HG03159 (cell line): ENCODE data around the gene PEX11G.

Source experiments
- ATAC-seq: cut with Tn5 transposase; IDR thresholded peaks from one replicate; pipeline ENCODE4 v1.9.1; 2021; ENCODE audit warnings: mild to moderate bottlenecking, moderate library complexity; ENCODE audit not compliant: unreplicated experiment

PEX11G gene

DNA sequence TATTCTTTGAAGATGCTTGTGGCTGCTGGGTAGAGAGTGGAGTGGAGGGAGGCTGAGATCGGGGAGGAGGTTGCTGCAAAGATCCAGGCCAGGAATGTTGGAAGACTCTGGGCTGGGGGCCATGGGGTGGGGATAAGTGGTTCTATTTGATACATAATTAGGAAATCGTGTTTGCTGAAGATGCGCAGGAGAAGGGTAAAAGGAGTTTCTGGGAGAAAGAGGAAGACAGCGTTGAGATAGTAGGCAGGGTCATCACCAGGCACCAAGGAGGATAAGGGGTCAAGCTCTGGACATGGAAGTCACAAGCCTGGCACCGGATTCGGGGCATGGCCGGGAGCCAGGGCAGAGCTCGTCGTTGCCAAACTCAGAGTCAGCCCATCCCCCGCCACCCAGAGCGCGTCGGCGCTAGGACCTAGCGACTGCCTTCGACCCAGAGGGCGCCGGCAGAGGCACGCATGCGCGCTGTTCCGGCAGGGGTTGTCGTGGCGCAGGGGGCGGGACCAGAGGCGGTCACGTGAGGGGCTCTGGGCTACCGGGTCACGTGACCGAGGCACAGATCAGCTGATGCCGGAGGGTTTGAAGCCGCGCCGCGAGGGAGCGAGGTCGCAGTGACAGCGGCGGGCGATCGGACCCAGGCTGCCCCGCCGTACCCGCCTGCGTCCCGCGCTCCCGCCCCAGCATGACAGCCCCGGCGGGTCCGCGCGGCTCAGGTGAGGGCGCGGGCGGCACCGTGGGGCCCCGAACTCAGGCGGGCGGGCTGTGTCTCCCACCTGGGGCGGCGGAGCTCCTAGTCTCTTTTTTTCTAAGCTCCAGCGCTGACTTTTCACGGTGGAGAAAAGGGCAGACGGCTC, 33.5 kb upstream of the PEX11G start, which contains the start of gene MCOLN1:
TSS of gene MCOLN1 (plus strand) at position 553 of the 851 bp plus-strand sequence. CDS start at position 680, 127 bp downstream.
- ATAC-seq, result peak; percentile 75

GRCh38 chr19:7521551-7522071, 32.8 kb upstream of the PEX11G start:
- ATAC-seq, result no peak

DNA sequence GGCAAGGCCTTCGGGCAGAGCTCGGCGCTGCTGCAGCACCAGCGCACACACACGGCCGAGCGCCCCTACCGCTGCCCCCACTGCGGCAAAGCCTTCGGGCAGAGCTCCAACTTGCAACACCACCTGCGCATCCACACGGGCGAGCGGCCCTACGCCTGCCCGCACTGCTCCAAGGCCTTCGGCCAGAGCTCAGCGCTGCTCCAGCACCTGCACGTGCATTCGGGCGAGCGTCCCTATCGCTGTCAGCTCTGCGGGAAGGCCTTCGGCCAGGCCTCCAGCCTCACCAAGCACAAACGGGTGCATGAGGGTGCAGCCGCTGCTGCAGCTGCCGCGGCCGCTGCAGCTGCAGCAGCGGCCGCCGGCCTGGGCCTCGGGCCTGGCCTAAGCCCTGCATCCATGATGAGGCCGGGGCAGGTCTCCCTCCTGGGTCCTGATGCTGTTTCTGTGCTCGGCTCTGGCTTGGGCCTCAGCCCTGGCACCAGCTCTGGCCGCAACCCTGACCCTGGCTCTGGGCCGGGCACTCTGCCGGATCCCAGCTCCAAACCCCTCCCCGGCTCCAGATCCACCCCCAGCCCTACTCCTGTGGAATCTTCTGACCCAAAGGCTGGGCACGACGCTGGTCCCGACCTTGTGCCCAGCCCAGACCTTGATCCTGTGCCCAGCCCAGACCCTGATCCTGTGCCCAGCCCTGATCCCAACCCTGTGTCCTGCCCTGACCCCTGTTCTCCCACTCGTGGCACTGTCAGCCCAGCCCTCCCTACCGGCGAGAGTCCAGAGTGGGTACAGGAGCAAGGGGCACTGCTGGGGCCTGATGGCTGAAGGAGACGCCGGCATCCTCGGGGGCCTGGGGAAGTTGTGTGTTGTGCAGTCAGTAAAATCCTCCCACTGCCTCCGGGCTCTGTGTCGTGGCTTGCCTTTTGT, 31.6 kb upstream of the PEX11G start:
- no peak for ATAC-seq

- no peak for ATAC-seq
Observed at GRCh38 chr19:7519361-7520130, 30.7 kb upstream of the PEX11G start.

GRCh38 chr19:7516878-7517277, 28.0 kb upstream of the PEX11G start:
- ATAC-seq, result no peak

DNA sequence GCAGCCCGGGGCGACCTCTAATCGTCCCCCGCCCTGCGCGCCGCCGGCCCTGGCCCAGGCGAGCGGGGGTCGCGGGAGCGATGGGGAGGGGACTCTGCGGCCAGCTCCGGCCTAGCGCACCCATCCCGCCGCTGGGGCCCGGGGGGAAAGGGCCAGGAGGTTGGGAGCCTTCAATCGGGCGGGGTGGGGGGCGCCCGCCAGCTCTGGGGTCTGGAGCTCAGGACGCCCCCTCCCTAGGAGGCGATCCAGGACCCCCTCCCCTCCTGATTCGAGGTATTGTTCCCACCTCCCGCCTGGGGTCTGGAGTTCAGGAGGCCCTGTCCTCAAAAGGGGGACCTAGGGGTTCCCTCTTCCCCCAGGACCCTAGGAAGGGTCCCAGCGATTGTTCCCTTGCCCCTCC, 27.5 kb upstream of the PEX11G start:
- ATAC-seq, result no peak

DNA sequence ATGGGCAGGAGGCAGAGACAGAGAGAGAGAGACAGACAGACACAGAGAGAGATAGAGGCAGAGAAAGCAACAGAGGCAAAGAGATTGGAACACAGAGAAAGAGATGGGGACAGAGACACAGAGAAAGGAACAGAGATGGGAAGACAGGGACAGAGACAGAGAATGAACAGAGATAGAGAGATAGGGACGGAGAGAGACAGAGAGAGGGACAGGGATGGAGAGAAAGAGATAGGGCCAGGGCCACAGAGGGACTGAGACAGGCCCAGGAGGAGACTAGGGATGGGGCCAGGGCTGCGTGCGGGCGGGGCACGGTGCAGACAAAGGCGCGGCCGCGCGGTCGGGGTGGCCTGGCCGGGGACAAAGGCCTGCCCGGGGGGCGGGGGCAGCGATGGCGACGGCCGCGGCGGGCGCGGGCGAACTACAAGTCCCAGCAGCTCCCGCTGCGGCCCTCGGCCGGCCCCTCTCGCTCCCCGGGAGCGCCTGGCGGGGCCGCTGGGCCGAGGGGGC, 26.9 kb upstream of the PEX11G start, which contains the start of gene ZNF358:
TSS of gene ZNF358 (plus strand) at position 459 of the 507 bp plus-strand sequence. CDS start 3,140 bp downstream, outside the sequence.
- ATAC-seq, result no peak

DNA sequence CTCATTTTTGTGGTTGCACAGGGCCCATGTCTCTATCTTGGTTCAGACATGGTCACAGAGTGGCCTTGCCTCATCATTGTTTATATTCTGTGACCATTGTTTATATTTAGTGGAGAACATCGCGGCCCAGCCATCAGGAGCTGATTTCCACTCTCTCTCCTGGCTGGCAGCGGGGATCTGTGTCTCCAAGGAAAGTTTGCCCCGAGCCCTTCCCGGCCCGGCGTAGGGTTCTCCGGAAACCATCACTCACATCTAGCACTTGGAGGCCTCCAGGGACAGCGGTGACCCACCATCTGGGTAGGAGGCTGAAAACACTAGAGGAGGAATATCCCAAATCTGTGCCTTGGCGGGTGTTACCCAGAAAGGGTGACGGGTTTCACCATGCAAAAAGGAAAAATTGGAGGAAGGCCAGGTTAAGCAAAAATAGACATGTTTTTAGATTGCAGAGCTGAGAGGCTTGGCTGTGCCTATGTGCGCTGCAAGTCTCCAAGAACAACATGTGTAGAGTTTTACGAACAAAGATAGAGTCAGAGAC, 26.3 kb upstream of the PEX11G start:
- ATAC-seq, result no peak

DNA sequence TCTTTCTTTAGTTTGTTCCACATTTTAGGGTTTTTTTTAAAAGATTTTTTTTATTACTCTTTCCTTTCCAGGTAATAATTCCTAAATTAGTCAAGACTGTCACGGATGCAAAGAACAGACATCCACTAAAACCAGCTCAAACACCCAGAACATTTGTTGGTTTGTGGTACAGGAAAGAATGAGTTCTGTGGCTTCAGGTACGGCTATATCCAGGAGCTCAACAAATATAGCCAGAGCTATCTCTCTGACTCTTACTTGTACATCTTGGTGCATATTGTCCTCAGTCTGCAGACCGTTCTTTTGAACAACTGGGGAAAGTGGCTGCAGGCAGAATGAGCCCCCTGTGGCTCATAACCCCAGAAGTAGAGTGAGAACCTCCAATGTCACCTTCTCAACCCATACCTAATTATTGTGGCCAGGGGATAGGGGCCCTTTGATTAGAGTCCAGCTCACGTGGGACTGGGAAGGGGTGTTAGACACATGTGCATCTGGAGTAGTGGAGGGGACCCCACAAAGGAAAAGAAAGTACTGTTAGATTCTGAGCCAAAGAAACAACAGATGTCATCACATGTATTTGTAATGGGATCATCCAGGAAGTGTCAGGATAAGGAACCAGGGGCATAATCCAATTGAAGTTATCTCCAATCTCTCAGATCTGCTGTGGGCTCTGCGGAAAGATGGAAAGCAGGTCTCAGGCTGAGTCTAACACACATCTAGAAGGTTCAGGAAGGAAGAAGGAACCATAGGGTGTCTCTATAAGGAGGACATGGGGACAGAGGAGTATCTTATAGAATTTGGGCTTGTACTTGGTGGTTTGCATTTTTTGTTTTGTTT, 25.2 kb upstream of the PEX11G start:
- no peak for ATAC-seq

DNA sequence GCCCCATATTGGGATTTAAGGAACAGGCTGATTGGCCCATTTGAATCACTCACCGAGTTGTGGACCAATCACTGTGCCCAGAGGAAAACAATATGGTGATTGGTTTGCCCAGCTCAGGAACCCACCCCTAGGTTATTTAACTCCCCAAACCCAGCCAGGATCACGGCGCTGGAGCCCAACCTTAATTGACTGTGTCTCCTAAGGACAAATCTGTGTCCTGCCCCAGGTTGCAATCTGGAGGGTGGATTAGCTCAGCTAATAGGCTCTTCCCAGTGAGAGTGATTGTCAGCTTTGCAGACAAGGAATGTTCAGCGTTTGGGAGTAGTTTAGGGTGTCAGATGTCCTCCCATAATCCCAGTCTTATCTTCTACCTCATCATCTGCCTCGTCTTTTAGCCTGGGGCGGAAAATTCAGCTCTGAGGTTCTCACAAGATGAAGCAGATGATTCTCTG, 23.6 kb upstream of the PEX11G start:
- ATAC-seq, result no peak

- no peak for ATAC-seq
Observed at GRCh38 chr19:7509625-7510024, 20.8 kb upstream of the PEX11G start.

DNA sequence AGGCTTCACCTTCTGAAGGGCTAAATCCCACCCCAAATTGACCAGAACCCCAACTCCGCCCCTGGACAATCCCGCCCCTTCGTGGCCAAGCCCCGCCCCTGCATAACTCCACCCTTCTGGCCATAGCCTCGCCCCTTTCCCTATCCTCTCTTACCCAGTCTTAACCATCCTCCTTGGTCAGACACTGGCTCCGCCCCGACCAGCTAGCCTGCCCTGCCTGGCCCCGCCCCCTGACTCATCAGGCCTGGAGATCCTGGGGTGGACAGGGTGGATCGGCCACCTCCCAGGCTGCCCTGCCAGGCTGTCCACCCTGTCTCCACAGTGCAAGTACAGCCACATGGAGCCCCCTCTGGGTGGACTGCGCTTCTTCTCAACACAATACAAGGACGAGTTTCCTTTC, 19.0 kb upstream of the PEX11G start:
- no peak for ATAC-seq

DNA sequence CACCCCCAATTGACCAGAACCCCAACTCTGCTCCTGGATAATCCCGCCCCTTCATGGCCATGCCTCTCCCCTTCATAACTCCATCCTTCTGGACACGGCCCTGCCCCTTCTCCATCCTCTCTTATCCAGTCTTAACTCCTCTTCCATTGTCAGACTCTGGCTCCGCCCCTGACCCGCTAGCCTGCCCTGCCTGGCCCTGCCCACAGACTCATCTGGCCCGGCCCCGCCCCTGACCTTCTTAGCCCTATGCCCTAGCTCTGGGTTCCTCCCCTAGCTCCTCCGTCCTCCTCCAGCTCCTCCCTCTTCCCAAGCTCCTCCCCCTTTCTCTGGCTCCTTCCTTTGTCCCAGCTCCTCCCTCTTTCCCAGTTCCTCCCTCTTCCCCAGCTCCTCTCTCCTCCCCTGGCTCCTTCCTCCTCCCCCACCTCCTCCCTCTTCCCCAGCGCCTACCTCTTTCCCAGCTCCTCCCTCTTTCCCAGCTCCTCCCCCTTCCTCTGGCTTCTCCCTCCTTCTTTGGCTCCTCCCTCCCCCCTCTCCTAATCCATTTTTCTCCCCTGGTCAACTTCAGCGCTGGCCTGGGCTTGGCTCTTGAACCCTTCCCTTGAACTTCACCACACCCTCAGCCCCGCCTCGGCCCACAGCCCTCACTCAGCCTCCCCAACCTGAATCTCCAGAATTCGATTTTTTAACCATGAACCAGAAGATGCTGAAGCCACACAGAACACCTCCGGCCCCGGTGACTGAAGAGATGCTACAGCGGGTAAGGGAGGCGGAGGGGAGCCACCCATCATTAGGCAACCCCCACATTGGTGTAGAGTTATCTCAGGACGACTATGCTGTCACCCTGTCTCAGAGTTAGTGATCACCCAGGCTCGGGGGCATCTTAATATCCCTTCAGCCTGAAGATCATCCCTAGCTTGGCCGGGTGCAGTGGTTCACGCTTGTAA, 17.8 kb upstream of the PEX11G start:
- ATAC-seq, result no peak

DNA sequence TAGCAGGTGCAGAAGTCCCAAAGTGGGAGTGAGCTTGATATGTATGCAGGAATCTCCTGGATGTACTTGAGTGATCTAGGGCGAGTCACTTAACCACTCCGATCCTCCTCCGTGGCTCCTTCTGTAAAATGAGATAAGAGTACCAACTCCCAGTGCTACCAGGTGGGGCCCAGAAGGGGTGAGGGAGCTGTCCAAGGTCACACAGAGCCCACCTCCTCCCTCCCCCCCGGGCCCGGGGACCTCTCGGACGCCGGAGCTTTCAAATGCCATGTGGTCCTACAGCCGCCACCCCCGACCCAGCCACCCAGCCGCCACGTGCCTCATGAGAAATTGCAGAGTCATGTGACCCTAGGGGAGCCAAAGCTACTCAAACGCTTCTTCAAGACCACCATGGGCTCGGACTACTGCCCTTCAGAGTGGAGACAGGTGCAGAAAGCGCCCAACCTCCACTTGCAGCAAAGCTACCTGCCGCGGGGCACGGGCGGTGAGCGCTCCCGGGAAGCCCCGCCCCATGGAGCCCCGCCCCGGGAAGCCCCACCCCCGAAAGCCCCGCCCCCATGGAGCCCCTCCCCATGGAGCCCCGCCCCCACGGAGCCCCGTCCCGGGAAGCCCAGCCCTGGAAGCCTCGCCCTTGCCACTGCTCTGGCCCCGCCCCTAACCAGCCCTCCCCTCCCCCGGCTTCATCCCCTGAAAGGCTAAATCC, 17.0 kb upstream of the PEX11G start:
- ATAC-seq, result no peak

- ATAC-seq, result no peak
Observed at GRCh38 chr19:7505288-7505681, 16.4 kb upstream of the PEX11G start.

DNA sequence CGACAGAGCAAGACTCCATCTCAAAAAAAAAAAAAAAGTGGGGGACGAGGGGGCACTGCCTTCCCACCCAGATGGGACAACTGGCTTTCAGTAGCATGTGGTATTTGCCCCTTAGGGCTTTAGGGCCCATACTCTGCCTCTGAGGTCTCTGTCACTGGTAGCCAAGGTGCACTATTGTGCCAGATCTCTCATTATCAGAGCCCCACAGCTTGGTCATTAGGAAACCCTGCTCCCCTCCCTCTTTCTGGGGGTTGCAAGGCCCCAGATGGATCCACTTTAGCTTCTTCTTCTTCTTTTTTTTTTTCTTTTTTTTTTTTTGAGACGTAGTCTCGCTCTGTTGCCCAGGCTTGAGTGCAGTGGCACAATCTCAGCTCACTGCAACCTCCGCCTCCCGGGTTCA, 15.8 kb upstream of the PEX11G start:
- ATAC-seq, result no peak

DNA sequence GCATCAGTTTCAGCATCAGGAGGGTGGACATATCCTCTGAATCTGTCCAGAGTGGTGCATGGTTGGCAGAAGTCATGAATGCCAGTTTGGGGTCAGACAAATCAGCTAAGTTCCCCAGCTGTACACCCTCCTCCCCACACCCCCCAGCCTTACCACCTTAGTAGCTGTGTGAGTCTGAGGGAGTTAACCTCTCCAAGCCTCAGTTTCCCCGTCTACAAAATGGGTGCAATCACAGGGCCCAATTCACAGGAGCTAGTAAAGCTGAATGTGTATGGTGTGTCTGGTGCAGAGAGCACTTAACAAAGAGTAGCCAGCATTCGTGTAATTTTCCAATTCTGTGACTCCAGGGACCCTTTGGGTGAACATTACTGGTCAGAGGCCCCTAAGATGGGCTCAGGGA, 13.7 kb upstream of the PEX11G start:
- no peak for ATAC-seq
